Activated CD4-positive, alpha-beta T cell treated with anti-CD3 and anti-CD28 coated beads for 1 hour (primary cell): ENCODE results near the gene WASF2.
"Not testable (repeated sequence)": the region's sequence is repeated elsewhere in the genome, so short reads cannot be mapped to it uniquely, and the experiment has no call there.

ENCODE experiments used
- DNase-seq: peaks from one replicate; pipeline ENCODE4 v3.0.0-alpha.2; 2020

WASF2 gene

GRCh38 chr1:27447399-27447798 is 42.6 kb downstream of the WASF2 start:
- DNase-seq, result no peak

- DNase-seq, result no peak
Measured at GRCh38 chr1:27446496-27447020, 43.4 kb downstream of the WASF2 start.

GRCh38 chr1:27445177-27445936 is 44.6 kb downstream of the WASF2 start:
- DNase-seq, result no peak

GRCh38 chr1:27444632-27445031 is 45.3 kb downstream of the WASF2 start:
- no peak for DNase-seq

GRCh38 chr1:27439150-27439549 is 50.8 kb downstream of the WASF2 start:
- no peak for DNase-seq

GRCh38 chr1:27438621-27439061 is 51.3 kb downstream of the WASF2 start:
- DNase-seq, result no peak

- DNase-seq, result no peak
Measured at GRCh38 chr1:27436204-27437159, 53.5 kb downstream of the WASF2 start.

GRCh38 chr1:27435566-27436203 is 54.3 kb downstream of the WASF2 start:
- no peak for DNase-seq

GRCh38 chr1:27433706-27434105 is 56.3 kb downstream of the WASF2 start:
- no peak for DNase-seq

GRCh38 chr1:27432725-27433124 is 57.2 kb downstream of the WASF2 start:
- not testable (repeated sequence) for DNase-seq

GRCh38 chr1:27431601-27431940 is 58.4 kb downstream of the WASF2 start:
- no peak for DNase-seq

- no peak for DNase-seq
Measured at GRCh38 chr1:27430903-27431600, 58.9 kb downstream of the WASF2 start.

- no peak for DNase-seq
Measured at GRCh38 chr1:27429029-27429425, 60.9 kb downstream of the WASF2 start.

- no peak for DNase-seq
Measured at GRCh38 chr1:27428316-27429028, 61.5 kb downstream of the WASF2 start.

GRCh38 chr1:27427816-27428315 is 62.1 kb downstream of the WASF2 start:
- no peak for DNase-seq

GRCh38 chr1:27427329-27427728 is 62.6 kb downstream of the WASF2 start:
- no peak for DNase-seq

GRCh38 chr1:27423709-27424108 is 66.3 kb downstream of the WASF2 start:
- DNase-seq, result no peak

GRCh38 chr1:27418326-27419185 is 71.4 kb downstream of the WASF2 start:
- no peak for DNase-seq

- no peak for DNase-seq
Measured at GRCh38 chr1:27417713-27418112, 72.3 kb downstream of the WASF2 start.

GRCh38 chr1:27416387-27417111 is 73.4 kb downstream of the WASF2 start:
- DNase-seq, result no peak
